GM18507 (cell line): ENCODE results near the gene GPC6.

Experiments used
- DNase-seq: peaks from one replicate; pipeline ENCODE4 v3.0.0; 2011; ENCODE audit warnings: low read depth; ENCODE audit not compliant: insufficient read length; ENCODE audit errors: extremely low spot score
- FAIRE-seq: peaks from 2 replicates; lab custom pipeline; 2011; peaks lifted over from hg19 to GRCh38; lab: Jason Lieb, UNC

Gene GPC6

GRCh38 chr13:94433055-94433961 lies 1206.7 kb downstream of the GPC6 start:
- FAIRE-seq: no peak
- DNase-seq: no peak

GRCh38 chr13:94435604-94436226 lies 1209.1 kb downstream of the GPC6 start:
- FAIRE-seq: peak; percentile 52
- no peak for DNase-seq

GRCh38 chr13:94444826-94445225 lies 1218.2 kb downstream of the GPC6 start:
- no peak for DNase-seq
- FAIRE-seq: no peak

DNA sequence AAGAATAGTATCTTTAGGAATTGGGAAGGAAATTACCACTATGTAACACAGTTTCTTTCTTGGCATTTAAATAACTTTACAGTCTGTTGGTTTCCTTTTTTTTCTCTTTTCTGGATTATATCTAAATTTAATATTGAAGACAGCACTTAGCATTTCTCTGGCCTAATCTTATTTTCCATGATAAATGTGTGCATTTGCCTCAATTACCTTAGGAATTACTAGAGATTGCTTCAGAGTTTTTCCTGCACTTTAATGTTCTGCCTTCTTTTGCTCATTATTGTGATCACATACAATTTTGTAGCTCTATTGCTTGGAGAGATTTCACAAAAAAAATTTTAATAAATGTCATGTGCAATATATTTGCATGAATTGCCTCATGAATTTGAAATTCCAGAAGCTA lies 1227.7 kb downstream of the GPC6 start:
- FAIRE-seq (no peak), DNase-seq (no peak)

- no peak for DNase-seq
- no peak for FAIRE-seq
These were observed 1228.3 kb downstream of the GPC6 start for GRCh38 chr13:94454906-94455305.

- FAIRE-seq (no peak), DNase-seq (no peak)
These were observed 1228.8 kb downstream of the GPC6 start for GRCh38 chr13:94455414-94455813.
